Skin of body (tissue), 3 donors: Measurements from ENCODE around the gene DEPDC7. TPM values are rescaled to one million over a fixed set of nuclear protein-coding genes. Genes with fewer than 3 reads are reported as not detected.

Experiments
- DNase-seq: peaks from one replicate; lab custom pipeline; 2025; lab: John Stamatoyannopoulos, UW
- small RNA-seq: library from RNA; depleted of rRNA; stranded (forward); fragments of <200 nt; gene quantifications from one replicate; pipeline ENCODE3, GENCODE V24; 2014; ENCODE audit warnings: low replicate concordance
- total RNA-seq: library from RNA; depleted of rRNA; stranded (reverse); fragments of >200 nt; gene quantifications from one replicate; pipeline ENCODE4 v1.2.3, GENCODE V29; 2014

Gene DEPDC7
- total RNA-seq, 1 donor from 2014 or later, result 6.0 TPM

GRCh38 chr11:33060271-33060670 is 44.6 kb downstream of the DEPDC7 start:
- no peak for DNase-seq

GRCh38 chr11:33062137-33062536 is 46.5 kb downstream of the DEPDC7 start:
- no peak for DNase-seq

- DNase-seq, result no peak
Observed at GRCh38 chr11:33063326-33063881, 47.7 kb downstream of the DEPDC7 start.

- DNase-seq, result no peak
Observed at GRCh38 chr11:33064033-33064825, 48.6 kb downstream of the DEPDC7 start.

- no peak for DNase-seq
Observed at GRCh38 chr11:33064866-33065265, 49.2 kb downstream of the DEPDC7 start.

- DNase-seq, result no peak
Observed at GRCh38 chr11:33065445-33066178, 49.9 kb downstream of the DEPDC7 start.

- DNase-seq, result no peak
Observed at GRCh38 chr11:33067294-33067693, 51.6 kb downstream of the DEPDC7 start.

- DNase-seq, result no peak
Observed at GRCh38 chr11:33068611-33069340, 53.1 kb downstream of the DEPDC7 start.

GRCh38 chr11:33072465-33072864 is 56.8 kb downstream of the DEPDC7 start:
- no peak for DNase-seq

Small RNA genes within 50 kb of the gene (small RNA-seq; reads per million reads assigned to genes)
- not detected for gene RF00019

Other genes with a start within 250 kb of the DEPDC7 start
- under 0.01 TPM for gene CCDC73, start 221.2 kb upstream of the DEPDC7 start, total RNA-seq
- 11.2 TPM for gene PRRG4, start 186.0 kb upstream of the DEPDC7 start, total RNA-seq
- gene QSER1, start 123.1 kb upstream of the DEPDC7 start, total RNA-seq, result 41.3 TPM
- gene TCP11L1, start 23.7 kb downstream of the DEPDC7 start, total RNA-seq, result 15.7 TPM
- 33.4 TPM for gene CSTF3, start 145.6 kb downstream of the DEPDC7 start, total RNA-seq
- 139 TPM for gene HIPK3, start 241.5 kb downstream of the DEPDC7 start, total RNA-seq